Ishikawa (cell line): ENCODE data around the gene MICOS13.

Source experiments
- CEBPB ChIP-seq: IDR thresholded peaks from 2 replicates; pipeline ENCODE4 v1.6.1; 2012
- EP300 ChIP-seq: IDR thresholded peaks from 2 replicates; pipeline ENCODE4 v1.6.1; 2012; ENCODE audit warnings: borderline replicate concordance
- FOXM1 ChIP-seq: IDR thresholded peaks from 2 replicates; pipeline ENCODE4 v1.6.1; 2012; ENCODE audit warnings: low read depth, borderline replicate concordance
- MAX ChIP-seq: IDR thresholded peaks from 2 replicates; pipeline ENCODE4 v1.6.1; 2012
- NFIC ChIP-seq: IDR thresholded peaks from 2 replicates; pipeline ENCODE4 v1.6.1; 2012
- RAD21 ChIP-seq: IDR thresholded peaks from 2 replicates; pipeline ENCODE4 v1.6.1; 2012; ENCODE audit warnings: low read depth
- REST ChIP-seq: IDR thresholded peaks from 2 replicates; pipeline ENCODE4 v1.6.1; 2012; ENCODE audit warnings: low read depth, mild to moderate bottlenecking
- TAF1 ChIP-seq: IDR thresholded peaks from 2 replicates; pipeline ENCODE4 v1.6.1; 2012; ENCODE audit warnings: low read depth, mild to moderate bottlenecking
- TCF12 ChIP-seq: IDR thresholded peaks from 2 replicates; pipeline ENCODE4 v1.6.1; 2012; ENCODE audit warnings: low read depth
- TEAD4 ChIP-seq: IDR thresholded peaks from 2 replicates; pipeline ENCODE4 v1.6.1; 2012
- USF1 ChIP-seq: IDR thresholded peaks from 2 replicates; pipeline ENCODE4 v1.6.1; 2012
- YY1 ChIP-seq: IDR thresholded peaks from 2 replicates; pipeline ENCODE4 v1.6.1; 2012; ENCODE audit warnings: low read depth
- ZBTB7A ChIP-seq: IDR thresholded peaks from 2 replicates; pipeline ENCODE4 v1.6.1; 2012; ENCODE audit warnings: low read depth

GRCh38 chr19:5664515-5664914 is 15.8 kb downstream of the MICOS13 start:
- TF ChIP-seq ZBTB7A (no peak), EP300 (no peak), REST (no peak), CEBPB (no peak), RAD21 (no peak), YY1 (no peak), MAX (no peak), USF1 (no peak), TCF12 (no peak), TAF1 (no peak), FOXM1 (no peak), TEAD4 (no peak), NFIC (no peak)
